ENCODE results near the gene AKAP9.

Gene AKAP9

DNA sequence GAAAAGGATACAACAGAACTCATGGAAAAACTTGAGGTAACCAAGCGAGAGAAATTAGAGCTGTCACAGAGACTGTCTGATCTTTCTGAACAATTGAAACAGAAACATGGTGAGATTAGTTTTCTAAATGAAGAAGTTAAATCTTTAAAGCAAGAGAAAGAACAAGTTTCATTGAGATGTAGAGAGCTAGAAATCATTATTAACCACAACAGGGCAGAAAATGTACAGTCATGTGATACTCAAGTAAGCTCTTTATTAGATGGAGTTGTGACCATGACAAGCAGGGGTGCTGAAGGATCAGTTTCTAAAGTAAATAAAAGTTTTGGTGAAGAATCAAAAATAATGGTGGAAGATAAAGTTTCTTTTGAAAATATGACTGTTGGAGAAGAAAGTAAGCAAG lies 62.1 kb downstream of the AKAP9 start:
- no peaks in the 10 kb centered on the region for H3K79me2 ChIP-seq (ENCODE audit: control insufficient read depth, low read length)
- no peaks in the 10 kb centered on the region for H3F3A ChIP-seq (ENCODE audit: control insufficient read depth, insufficient read depth)
- H3K4me3 ChIP-seq (ENCODE audit: low read length), result no peak overlapping the region
- no peaks in the 10 kb centered on the region for H3K27me3 ChIP-seq (ENCODE audit: control insufficient read depth, low read length)
- H3K4me2 ChIP-seq (ENCODE audit: low read length), result no peak overlapping the region
- H3K4me1 ChIP-seq (ENCODE audit: control insufficient read depth, low read length), result no peaks in the 10 kb centered on the region
- H3K9me2 ChIP-seq (replicated peaks; ENCODE audit: control insufficient read depth, low read length), result no peaks in the 10 kb centered on the region
- H3K27ac ChIP-seq (ENCODE audit: low read depth, low read length), result no peak overlapping the region
- TF ChIP-seq EZH2phosphoT487 (IDR thresholded peaks at IDR 0.05; ENCODE audit: borderline replicate concordance, low read length), result no peak
- TF ChIP-seq, protein P1, sequence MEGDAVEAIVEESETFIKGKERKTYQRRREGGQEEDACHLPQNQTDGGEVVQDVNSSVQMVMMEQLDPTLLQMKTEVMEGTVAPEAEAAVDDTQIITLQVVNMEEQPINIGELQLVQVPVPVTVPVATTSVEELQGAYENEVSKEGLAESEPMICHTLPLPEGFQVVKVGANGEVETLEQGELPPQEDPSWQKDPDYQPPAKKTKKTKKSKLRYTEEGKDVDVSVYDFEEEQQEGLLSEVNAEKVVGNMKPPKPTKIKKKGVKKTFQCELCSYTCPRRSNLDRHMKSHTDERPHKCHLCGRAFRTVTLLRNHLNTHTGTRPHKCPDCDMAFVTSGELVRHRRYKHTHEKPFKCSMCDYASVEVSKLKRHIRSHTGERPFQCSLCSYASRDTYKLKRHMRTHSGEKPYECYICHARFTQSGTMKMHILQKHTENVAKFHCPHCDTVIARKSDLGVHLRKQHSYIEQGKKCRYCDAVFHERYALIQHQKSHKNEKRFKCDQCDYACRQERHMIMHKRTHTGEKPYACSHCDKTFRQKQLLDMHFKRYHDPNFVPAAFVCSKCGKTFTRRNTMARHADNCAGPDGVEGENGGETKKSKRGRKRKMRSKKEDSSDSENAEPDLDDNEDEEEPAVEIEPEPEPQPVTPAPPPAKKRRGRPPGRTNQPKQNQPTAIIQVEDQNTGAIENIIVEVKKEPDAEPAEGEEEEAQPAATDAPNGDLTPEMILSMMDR (IDR thresholded peaks at IDR 0.05; ENCODE audit: low read depth, low read length, poor library complexity, severe bottlenecking), result no peak
- peaks cover 46% of the 10 kb centered on the region for H3K36me3 ChIP-seq (ENCODE audit: control insufficient read depth, low read length)
- no peaks in the 10 kb centered on the region for H4K20me1 ChIP-seq (ENCODE audit: control insufficient read depth, insufficient read depth, low read depth, low read length)
- no peaks in the 10 kb centered on the region for H3K9me3 ChIP-seq (ENCODE audit: control insufficient read depth, insufficient read depth, low read length)

DNA sequence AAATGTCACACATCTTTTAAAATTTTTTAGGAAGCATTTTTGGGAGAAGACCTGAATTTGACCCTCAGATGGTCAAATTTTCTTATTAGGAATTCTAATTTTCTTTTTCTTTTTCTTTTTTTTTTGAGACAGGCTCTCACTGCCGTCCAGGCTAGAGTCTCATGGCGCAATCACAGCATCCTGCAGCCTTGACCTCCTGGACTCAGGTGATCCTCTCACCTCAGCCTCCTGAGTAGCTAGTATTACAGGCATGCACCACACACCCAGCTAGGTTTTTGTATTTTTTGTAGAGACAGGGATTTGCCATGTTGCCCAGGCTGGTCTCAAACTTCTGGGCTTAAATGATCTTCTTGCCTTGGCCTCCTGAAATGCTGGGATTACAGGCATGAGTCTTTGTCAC lies 65.4 kb downstream of the AKAP9 start:
- Histone ChIP-seq H3K27ac (ENCODE audit: low read depth, low read length) (no peak overlapping the region), H3K79me2 (ENCODE audit: control insufficient read depth, low read length) (no peaks in the 10 kb centered on the region), H3K4me2 (ENCODE audit: low read length) (no peak overlapping the region), H3K4me3 (ENCODE audit: low read length) (no peak overlapping the region), H3K4me1 (ENCODE audit: control insufficient read depth, low read length) (no peaks in the 10 kb centered on the region), H3K9me3 (ENCODE audit: control insufficient read depth, insufficient read depth, low read length) (peaks cover 8% of the 10 kb centered on the region; the same call in 1 of the 2 replicates), H3F3A (ENCODE audit: control insufficient read depth, insufficient read depth) (no peaks in the 10 kb centered on the region), H4K20me1 (ENCODE audit: control insufficient read depth, insufficient read depth, low read depth, low read length) (no peaks in the 10 kb centered on the region), H3K9me2 (replicated peaks; ENCODE audit: control insufficient read depth, low read length) (no peaks in the 10 kb centered on the region), H3K36me3 (ENCODE audit: control insufficient read depth, low read length) (peaks cover 48% of the 10 kb centered on the region), H3K27me3 (ENCODE audit: control insufficient read depth, low read length) (no peaks in the 10 kb centered on the region)
- no peak for TF ChIP-seq EZH2phosphoT487 (IDR thresholded peaks at IDR 0.05; ENCODE audit: borderline replicate concordance, low read length)
- TF ChIP-seq, protein P1 (IDR thresholded peaks at IDR 0.05; ENCODE audit: low read depth, low read length, poor library complexity, severe bottlenecking), result no peak

- Histone ChIP-seq H4K20me1 (ENCODE audit: control insufficient read depth, insufficient read depth, low read depth, low read length) (no peaks in the 10 kb centered on the region), H3K9me2 (replicated peaks; ENCODE audit: control insufficient read depth, low read length) (no peaks in the 10 kb centered on the region), H3K4me2 (ENCODE audit: low read length) (no peak overlapping the region), H3K79me2 (ENCODE audit: control insufficient read depth, low read length) (no peaks in the 10 kb centered on the region), H3K36me3 (ENCODE audit: control insufficient read depth, low read length) (peaks cover 41% of the 10 kb centered on the region), H3K27me3 (ENCODE audit: control insufficient read depth, low read length) (no peaks in the 10 kb centered on the region), H3F3A (ENCODE audit: control insufficient read depth, insufficient read depth) (no peaks in the 10 kb centered on the region), H3K9me3 (ENCODE audit: control insufficient read depth, insufficient read depth, low read length) (peaks cover 8% of the 10 kb centered on the region; the same call in 1 of the 2 replicates), H3K4me3 (ENCODE audit: low read length) (no peak overlapping the region), H3K27ac (ENCODE audit: low read depth, low read length) (no peak overlapping the region), H3K4me1 (ENCODE audit: control insufficient read depth, low read length) (no peaks in the 10 kb centered on the region)
- TF ChIP-seq, protein P1 (IDR thresholded peaks at IDR 0.05; ENCODE audit: low read depth, low read length, poor library complexity, severe bottlenecking), result no peak
- no peak for TF ChIP-seq EZH2phosphoT487 (IDR thresholded peaks at IDR 0.05; ENCODE audit: borderline replicate concordance, low read length)
Observed at GRCh38 chr7:92010215-92010614, 69.6 kb downstream of the AKAP9 start.
